Measurements from ENCODE around the gene NRP2. TPM values are rescaled to one million over a fixed set of nuclear protein-coding genes. Genes with fewer than 3 reads are reported as not detected.

NRP2 gene
- total RNA-seq, 1 donor from 2014 or later: 90.3 TPM

DNA sequence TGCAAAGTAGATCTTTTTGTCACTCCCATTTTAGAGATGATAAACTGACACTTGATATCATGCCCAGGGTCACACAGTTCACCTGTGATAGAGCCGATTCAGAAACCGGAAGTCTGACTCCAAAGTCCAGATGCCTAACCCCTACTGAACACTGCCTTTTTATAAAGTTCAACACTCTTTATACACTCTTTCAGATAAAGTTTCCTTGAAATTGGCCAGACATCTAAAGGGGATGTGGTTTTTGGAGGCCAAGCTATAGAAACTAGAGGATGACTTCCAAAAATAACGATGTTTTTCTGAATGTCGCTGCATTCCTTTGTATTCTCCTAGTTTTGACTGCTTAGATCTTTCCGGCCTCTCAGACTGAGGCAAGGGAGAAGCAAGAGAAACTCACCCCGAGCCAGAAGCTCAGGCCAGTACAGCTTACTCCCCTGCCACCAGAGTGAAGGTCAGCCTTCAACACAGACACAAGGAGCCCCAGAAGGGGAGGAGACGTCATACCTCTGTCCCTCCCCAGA, 61.8 kb downstream of the NRP2 start:
- DNase-seq (ENCODE audit: low read depth, low spot score): no peak
- Mint-ChIP-seq H3K4me3 (no peak overlapping the region), H3K36me3 (ENCODE audit: low read depth) (peaks cover 29% of the 10 kb centered on the region), H3K27me3 (ENCODE audit: low read depth) (no peaks in the 10 kb centered on the region), H3K4me1 (peaks cover 15% of the 10 kb centered on the region), H3K27ac (ENCODE audit: unreplicated experiment) (peak overlapping the region; percentile 62), H3K9me3 (no peaks in the 10 kb centered on the region)
- TF ChIP-seq CTCF (conservative IDR thresholded peaks at IDR 0.05): no peak

GRCh38 chr2:205745661-205746419, 63.5 kb downstream of the NRP2 start:
- peaks cover 31% of the 10 kb centered on the region for H3K36me3 Mint-ChIP-seq (ENCODE audit: low read depth)
- no peak overlapping the region for H3K4me3 Mint-ChIP-seq
- no peak for DNase-seq (ENCODE audit: low read depth, low spot score)
- H3K27me3 Mint-ChIP-seq (ENCODE audit: low read depth): no peaks in the 10 kb centered on the region
- H3K4me1 Mint-ChIP-seq: peaks cover 14% of the 10 kb centered on the region
- peak overlapping the region; percentile 72 for H3K27ac Mint-ChIP-seq (ENCODE audit: unreplicated experiment)
- TF ChIP-seq CTCF (conservative IDR thresholded peaks at IDR 0.05): no peak
- H3K9me3 Mint-ChIP-seq: no peaks in the 10 kb centered on the region

GRCh38 chr2:205746420-205746785, 64.1 kb downstream of the NRP2 start:
- Mint-ChIP-seq H3K4me3 (no peak overlapping the region), H3K27me3 (ENCODE audit: low read depth) (no peaks in the 10 kb centered on the region), H3K36me3 (ENCODE audit: low read depth) (peaks cover 27% of the 10 kb centered on the region), H3K9me3 (no peaks in the 10 kb centered on the region), H3K4me1 (peaks cover 14% of the 10 kb centered on the region), H3K27ac (ENCODE audit: unreplicated experiment) (no peak overlapping the region)
- no peak for TF ChIP-seq CTCF (conservative IDR thresholded peaks at IDR 0.05)
- no peak for DNase-seq (ENCODE audit: low read depth, low spot score)

DNA sequence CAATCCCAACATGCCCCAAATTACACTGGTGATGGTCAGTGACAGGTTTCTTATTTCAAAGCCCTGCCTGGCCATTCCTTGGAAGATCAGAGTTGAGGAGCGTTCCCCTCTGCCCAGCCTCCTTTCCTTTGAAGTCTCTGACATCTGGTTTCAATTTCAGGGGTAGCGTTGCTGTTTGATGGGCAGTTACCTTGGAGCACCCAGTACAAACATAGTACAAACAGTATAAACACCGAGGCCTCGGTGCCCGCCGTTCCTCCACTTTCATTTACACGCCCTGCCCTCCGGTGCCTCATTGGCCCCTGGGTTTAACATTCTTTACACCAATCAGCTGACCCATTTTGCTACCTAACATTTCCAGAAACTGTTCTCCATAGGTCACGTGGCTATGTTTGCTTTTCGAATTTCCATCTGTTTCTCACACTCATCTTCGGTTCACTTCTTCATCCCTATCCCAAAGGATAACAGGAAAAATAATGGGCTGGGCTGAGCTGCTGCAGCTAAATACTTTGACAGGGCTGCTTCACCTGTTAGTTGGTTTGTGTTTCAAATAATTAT, 65.6 kb downstream of the NRP2 start:
- H3K27me3 Mint-ChIP-seq (ENCODE audit: low read depth): no peaks in the 10 kb centered on the region
- H3K27ac Mint-ChIP-seq (ENCODE audit: unreplicated experiment): peak overlapping the region; percentile 95
- peaks cover 14% of the 10 kb centered on the region for H3K4me1 Mint-ChIP-seq
- DNase-seq (ENCODE audit: low read depth, low spot score): no peak
- peaks cover 30% of the 10 kb centered on the region for H3K36me3 Mint-ChIP-seq (ENCODE audit: low read depth)
- no peak for TF ChIP-seq CTCF (conservative IDR thresholded peaks at IDR 0.05)
- H3K9me3 Mint-ChIP-seq: no peaks in the 10 kb centered on the region
- H3K4me3 Mint-ChIP-seq: no peak overlapping the region

GRCh38 chr2:205748639-205749038, 66.3 kb downstream of the NRP2 start:
- no peak for TF ChIP-seq CTCF (conservative IDR thresholded peaks at IDR 0.05)
- Mint-ChIP-seq H3K9me3 (no peaks in the 10 kb centered on the region), H3K4me3 (no peak overlapping the region), H3K4me1 (peaks cover 14% of the 10 kb centered on the region), H3K27ac (ENCODE audit: unreplicated experiment) (no peak overlapping the region), H3K27me3 (ENCODE audit: low read depth) (no peaks in the 10 kb centered on the region), H3K36me3 (ENCODE audit: low read depth) (peaks cover 32% of the 10 kb centered on the region)
- no peak for DNase-seq (ENCODE audit: low read depth, low spot score)

Measured in neural crest cell (in vitro differentiated cells).